CD4-positive, alpha-beta T cell treated with Interleukin-4 for 1 hour (primary cell): Measurements from ENCODE around the gene UBQLN4.
A peak's percentile ranks its signal among the peaks of the same experiment; 100 is the strongest.

ENCODE experiments used
- DNase-seq, 2 donors: peaks; one replicate each; pipeline ENCODE4 v3.0.0-alpha.2; 2020 to 2022

The UBQLN4 gene

DNA sequence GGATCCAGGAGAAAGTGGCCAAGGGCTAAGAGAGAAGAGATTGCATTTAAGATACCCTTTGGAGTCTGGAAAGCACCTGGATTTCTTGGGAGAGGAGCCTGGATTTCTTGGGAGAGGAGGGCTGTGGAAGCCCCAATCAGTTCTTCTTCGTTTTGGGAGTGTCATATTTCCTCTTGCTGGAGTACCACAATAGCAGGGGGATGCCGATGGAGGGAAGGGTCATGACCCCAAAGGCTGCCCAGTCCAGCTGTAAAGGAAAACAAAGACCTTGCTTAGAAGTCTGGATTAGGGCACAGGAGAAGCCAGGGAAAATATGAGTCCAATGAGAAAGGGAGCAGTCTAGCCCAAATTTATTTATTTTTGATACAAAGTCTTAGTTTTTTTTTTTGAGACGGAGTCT, 44.2 kb downstream of the UBQLN4 start:
- no peak for DNase-seq

GRCh38 chr1:156006666-156007376, 46.8 kb downstream of the UBQLN4 start:
- no peak for DNase-seq

- peak; percentile 16 to 58 for DNase-seq
These were observed 48.6 kb downstream of the UBQLN4 start for GRCh38 chr1:156004843-156005584.

DNA sequence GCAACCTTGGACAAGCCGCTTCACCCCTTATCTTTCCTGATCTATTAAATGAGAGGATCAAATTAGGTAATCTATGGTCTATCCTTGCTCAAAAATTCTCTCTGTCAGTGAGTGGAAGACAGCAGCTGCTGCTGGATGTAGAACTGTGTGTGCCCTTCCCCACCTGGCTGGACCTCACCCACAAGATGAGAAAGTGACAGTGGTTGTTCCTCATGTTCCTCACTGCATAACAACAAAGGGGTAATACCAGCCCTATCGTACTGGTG, 49.7 kb downstream of the UBQLN4 start:
- DNase-seq, result no peak

DNA sequence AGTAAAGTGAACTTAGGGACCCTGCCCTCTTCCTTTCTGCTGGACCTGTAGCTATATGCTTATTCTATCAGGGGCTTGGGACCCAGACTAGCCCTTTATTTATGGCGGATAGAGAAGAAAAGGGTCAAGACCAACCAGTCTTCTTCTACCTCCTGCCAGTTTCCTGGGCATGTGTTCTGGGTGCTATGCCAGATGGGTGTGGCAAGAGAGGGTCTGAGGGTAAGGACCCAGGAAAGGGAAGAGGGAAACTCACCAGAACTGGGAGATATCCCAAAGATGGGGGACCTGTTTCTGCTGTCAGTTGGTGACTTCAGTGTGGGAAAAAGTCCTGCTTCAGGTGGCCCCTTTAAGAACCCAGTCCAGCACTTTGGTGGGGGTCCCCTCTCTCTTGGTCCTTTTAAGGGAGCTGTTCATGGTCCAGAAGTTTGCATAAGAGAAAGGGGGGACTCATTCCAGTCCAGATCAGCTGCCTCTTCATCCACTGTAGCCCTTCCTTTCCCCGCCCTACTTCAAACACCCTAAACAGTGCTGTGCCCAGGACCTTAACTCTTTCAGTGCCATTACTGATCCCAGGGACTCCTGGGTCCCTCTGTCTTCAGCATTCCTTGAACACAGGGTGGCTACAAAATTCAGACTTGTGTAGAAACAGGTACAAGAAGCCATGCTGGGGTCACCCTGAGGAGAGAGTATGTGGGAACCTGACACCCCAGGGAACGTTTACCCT, 51.2 kb downstream of the UBQLN4 start:
- DNase-seq, result no peak

- no peak for DNase-seq
These were observed 51.9 kb downstream of the UBQLN4 start for GRCh38 chr1:156001662-156002171.

DNA sequence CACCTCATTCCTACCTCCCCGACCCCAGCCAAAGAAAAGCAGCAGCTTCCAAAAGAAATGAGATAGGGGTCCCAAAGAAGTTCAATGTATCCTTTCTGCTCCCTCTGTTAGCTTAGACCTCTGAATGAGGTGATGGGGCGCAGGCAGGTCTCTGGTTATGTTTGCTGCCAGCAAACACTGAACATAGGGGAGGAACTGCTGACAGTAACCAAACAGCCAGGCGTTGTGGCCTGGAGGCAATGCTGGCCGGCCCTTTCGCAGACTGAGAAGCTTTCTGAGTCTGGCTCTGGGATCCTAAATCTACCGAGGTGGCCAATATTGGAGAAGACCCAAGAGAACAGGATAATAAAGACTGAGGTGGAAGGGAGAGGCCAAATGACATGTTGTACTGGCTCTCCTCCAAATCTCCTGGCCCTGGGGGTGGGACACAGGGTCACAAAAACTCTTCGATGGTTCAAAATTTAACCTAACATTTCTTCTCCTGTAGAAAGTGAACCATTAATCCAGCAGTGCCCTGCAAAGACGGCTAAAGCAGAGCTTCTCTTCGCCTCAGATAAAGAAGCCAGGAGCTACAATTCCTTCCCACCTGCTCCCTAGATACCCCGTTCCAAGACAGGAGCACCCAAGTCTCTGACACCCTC, 52.5 kb downstream of the UBQLN4 start:
- DNase-seq, result no peak

- no peak for DNase-seq
These were observed 53.6 kb downstream of the UBQLN4 start for GRCh38 chr1:155999964-156000363.

DNA sequence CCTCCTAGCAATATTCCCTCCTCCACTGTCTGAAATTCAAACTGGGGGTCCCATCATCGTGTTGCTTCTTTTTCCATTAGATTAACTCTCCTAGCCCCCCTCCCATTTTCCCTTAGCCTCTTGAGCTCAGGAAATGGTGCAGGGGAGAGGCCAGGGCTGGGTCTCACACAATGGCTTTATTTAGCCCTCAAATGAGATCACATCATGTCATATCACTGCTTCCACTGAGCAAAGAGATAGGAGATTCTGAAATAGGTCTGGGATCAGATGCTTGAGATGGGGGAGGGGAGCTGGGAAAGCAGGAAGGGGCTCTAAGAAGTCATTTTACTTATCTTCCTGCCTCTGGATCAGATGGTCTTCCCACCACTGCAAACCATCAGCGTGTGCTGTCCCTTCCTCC, 57.4 kb downstream of the UBQLN4 start:
- no peak for DNase-seq

DNA sequence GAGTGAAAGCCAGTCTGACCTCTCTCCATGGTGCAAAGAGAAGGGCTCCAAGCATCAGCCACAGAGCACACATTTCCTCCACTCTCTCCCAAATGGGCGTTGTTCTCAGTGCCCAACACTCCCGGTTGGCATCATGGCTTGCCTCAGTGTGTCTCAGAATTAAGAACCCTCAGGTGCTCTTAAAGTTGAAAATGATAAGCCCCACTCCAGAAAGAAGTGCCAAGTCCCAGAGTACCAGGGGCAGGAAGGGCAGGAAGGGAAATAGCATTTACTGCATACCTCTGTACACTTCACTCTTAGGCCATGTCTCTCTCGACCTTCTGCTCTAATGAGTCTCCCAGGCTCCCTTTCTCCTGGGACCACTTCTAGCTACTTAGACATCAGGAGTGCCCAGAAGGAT, 60.0 kb downstream of the UBQLN4 start:
- no peak for DNase-seq

- peak in 1 of 2 donors; percentile 70 for DNase-seq
These were observed 63.4 kb downstream of the UBQLN4 start for GRCh38 chr1:155990005-155990739.

- peak; percentile 87 to 88 for DNase-seq
These were observed 64.2 kb downstream of the UBQLN4 start for GRCh38 chr1:155989242-155990004.
